ENCODE measurements around the gene DONSON. TPM values are rescaled to one million over a fixed set of nuclear protein-coding genes. Genes with fewer than 3 reads are reported as not detected.

The DONSON gene
- total and polyA plus RNA-seq, 9 of the 15 experiments (the other 6 are each of a cell fraction or from before 2014, with no cell fraction given), result 26.7 to 124 (median 62.6) TPM

DNA sequence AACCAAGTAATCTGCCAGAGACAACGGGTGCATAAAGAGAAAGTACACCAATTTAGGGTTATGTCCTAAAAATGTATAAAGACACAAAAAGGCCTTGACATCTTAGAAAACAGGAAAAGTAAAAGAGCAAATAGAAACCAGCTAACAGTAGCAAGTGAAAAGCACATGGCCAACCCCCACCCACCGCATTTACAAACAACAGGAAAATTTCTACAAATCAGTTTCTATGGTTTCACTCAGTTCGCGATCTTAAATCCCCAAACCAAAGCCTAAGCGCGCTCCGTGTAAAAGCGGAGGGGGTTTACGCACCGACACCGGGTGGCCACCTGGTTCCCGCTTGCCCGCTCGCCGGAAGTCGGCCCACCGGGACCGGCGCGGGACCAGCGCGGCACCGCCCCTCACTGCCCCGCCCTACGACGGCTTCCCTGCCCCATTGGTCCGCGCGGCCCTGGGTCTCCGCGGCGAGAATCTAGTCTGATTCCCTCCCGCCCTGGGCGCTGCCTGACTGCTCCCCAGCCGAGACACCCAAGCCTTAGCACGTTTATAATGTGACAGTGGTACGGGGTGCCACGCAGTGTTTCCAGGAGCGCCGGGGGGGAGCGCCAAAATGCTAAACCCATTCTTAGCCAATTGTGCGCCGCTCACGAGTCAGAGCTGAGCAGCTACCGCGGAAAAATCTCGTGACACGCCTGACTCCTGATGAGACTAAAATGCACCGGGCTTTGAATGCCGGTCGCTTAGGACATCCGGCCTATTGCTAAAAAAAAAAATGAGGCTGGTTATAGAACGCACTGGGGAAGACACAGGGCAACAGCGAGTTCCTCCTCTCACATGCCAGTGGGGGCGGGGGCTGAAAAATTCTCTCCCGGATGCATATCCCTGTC, 46.5 kb downstream of the DONSON start, which contains the start of gene GART (continued):
- peak; percentile 13 to 40 for TF ChIP-seq AFF1 (IDR thresholded peaks at IDR 0.05; ENCODE audit: low read depth in 1 of 2, partially characterized antibody in 2 of 2)
- peak; percentile 73 for TF ChIP-seq HMGN3 (IDR thresholded peaks at IDR 0.05; ENCODE audit: borderline replicate concordance, extremely low read depth, insufficient read length, low read depth, low read length)
- TF ChIP-seq DNMT1 (IDR thresholded peaks at IDR 0.05), result no peak
- peak; percentile 60; the same call in 1 of the 2 replicates for TF ChIP-seq POLR2H (tag; IDR thresholded peaks at IDR 0.05; ENCODE audit: low read depth)
- TF ChIP-seq KLF16 (IDR thresholded peaks at IDR 0.05), result no peak
- no peak for TF ChIP-seq HLTF (IDR thresholded peaks at IDR 0.05)
- TF ChIP-seq GABPB1 (CRISPR knock-in tag; IDR thresholded peaks at IDR 0.05), result peak; percentile 92
- TF ChIP-seq GMEB1 (CRISPR knock-in tag; IDR thresholded peaks at IDR 0.05), result 0 out of 2 replicates have a peak, but pooled peaks have one; percentile 42
- no peak for TF ChIP-seq ILK (tag; IDR thresholded peaks at IDR 0.05; ENCODE audit: borderline replicate concordance, low read depth)
- TF ChIP-seq SMAD1 (IDR thresholded peaks at IDR 0.05; ENCODE audit: low read depth, low read length, partially characterized antibody), result peak; percentile 85
- TF ChIP-seq PTBP1 (IDR thresholded peaks at IDR 0.05; ENCODE audit: low read depth, low read length), result no peak
- TF ChIP-seq PHB (CRISPR knock-in tag; IDR thresholded peaks at IDR 0.05), result no peak; the same call in 1 of the 2 replicates
- no peak for TF ChIP-seq TARDBP (IDR thresholded peaks at IDR 0.05)
- TF ChIP-seq SMC3 (conservative IDR thresholded peaks at IDR 0.05; ENCODE audit: insufficient read depth, low read depth, low read length), result no peak
- TF ChIP-seq NFXL1 (CRISPR knock-in tag; IDR thresholded peaks at IDR 0.05), result no peak
- TF ChIP-seq ZBTB7A (IDR thresholded peaks at IDR 0.05; ENCODE audit: borderline replicate concordance, control insufficient read depth, low read depth, low read length), result peak; percentile 81; the same call in 1 of the 2 replicates
- TF ChIP-seq ZNF274 (IDR thresholded peaks at IDR 0.05; ENCODE audit: borderline replicate concordance, low read depth, low read length), result no peak
- TF ChIP-seq, protein P1, sequence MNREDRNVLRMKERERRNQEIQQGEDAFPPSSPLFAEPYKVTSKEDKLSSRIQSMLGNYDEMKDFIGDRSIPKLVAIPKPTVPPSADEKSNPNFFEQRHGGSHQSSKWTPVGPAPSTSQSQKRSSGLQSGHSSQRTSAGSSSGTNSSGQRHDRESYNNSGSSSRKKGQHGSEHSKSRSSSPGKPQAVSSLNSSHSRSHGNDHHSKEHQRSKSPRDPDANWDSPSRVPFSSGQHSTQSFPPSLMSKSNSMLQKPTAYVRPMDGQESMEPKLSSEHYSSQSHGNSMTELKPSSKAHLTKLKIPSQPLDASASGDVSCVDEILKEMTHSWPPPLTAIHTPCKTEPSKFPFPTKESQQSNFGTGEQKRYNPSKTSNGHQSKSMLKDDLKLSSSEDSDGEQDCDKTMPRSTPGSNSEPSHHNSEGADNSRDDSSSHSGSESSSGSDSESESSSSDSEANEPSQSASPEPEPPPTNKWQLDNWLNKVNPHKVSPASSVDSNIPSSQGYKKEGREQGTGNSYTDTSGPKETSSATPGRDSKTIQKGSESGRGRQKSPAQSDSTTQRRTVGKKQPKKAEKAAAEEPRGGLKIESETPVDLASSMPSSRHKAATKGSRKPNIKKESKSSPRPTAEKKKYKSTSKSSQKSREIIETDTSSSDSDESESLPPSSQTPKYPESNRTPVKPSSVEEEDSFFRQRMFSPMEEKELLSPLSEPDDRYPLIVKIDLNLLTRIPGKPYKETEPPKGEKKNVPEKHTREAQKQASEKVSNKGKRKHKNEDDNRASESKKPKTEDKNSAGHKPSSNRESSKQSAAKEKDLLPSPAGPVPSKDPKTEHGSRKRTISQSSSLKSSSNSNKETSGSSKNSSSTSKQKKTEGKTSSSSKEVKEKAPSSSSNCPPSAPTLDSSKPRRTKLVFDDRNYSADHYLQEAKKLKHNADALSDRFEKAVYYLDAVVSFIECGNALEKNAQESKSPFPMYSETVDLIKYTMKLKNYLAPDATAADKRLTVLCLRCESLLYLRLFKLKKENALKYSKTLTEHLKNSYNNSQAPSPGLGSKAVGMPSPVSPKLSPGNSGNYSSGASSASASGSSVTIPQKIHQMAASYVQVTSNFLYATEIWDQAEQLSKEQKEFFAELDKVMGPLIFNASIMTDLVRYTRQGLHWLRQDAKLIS (CRISPR knock-in tag; IDR thresholded peaks at IDR 0.05), result peak; percentile 58
